Right cardiac atrium (tissue), 5 donors: ENCODE measurements around the gene STK38L. TPM values are rescaled to one million over a fixed set of nuclear protein-coding genes. Genes with fewer than 3 reads are reported as not detected.
A peak's percentile ranks its signal among the peaks of the same experiment; 100 is the strongest.

Experiments
- ATAC-seq, 2 donors: fragments of 200-7000 bp; cut with Tn5 transposase; one replicate each; pipeline versions ENCODE4 v1.8.0 to v1.9.1; 2020; ENCODE audit warnings: moderate library complexity in 2 of 2, mild to moderate bottlenecking in 1 of 2
- DNase-seq, 3 donors: peaks; one replicate each; pipeline ENCODE4 v3.0.0-alpha.2; 2020
- H3K27ac ChIP-seq: one replicate; pipeline ENCODE4 v1.5.1; 2013; ENCODE audit warnings: mild to moderate bottlenecking, low read length, control low read depth, moderate library complexity
- H3K27me3 ChIP-seq: one replicate; pipeline ENCODE4 v1.6.1; 2013; ENCODE audit not compliant: control insufficient read depth, insufficient read depth
- H3K4me1 ChIP-seq: one replicate; pipeline ENCODE4 v1.6.1; 2013; ENCODE audit warnings: low read length; ENCODE audit not compliant: control insufficient read depth, insufficient read depth
- H3K4me3 ChIP-seq: one replicate; pipeline ENCODE4 v1.5.1; 2013; ENCODE audit warnings: low read length, control low read depth
- H3K9me3 ChIP-seq: one replicate; pipeline ENCODE4 v1.6.1; 2013; ENCODE audit warnings: low read length; ENCODE audit not compliant: control insufficient read depth
- WGBS: extraction: QIAGEN DNeasy Blood & Tissue Kit; methylation state at CpG from one replicate; pipeline ENCODE4 v1.1.7; 2013; 5-methylcytosine and 5-hydroxymethylcytosine counted together
- intact Hi-C, 4 donors: fragments of 100-400 bp; cut with DNase I; formaldehyde crosslinking; loops; one replicate each; pipeline versions ENCODE4 v1.11.0 to v1.14.0; 2022 to 2023
- polyA plus RNA-seq: library from polyadenylated mRNA; stranded (reverse); fragments of 200-250 nt; gene quantifications from one replicate; pipeline ENCODE4 v1.2.3, GENCODE V29; 2013
- total RNA-seq, 4 donors: library from RNA; stranded (reverse); fragmentation: NEBNext Ultra II Directional; extraction: Animal tissue kit (Norgen Biotek cat#: 25700); gene quantifications; one replicate each; pipeline ENCODE4 v1.2.1, GENCODE V29; 2021
- donor health status: healthy with polysubstance abuse.
- donor health status: DM: no; HTN: yes; CAD: no.
- donor health status: DM: no; HTN: no; CAD: no.
- donor health status: DM: no; HTN: yes; CAD: no; lungs with severe emphysema.
- donor health status: DM: yes; HTN: yes; CAD: no.

The STK38L gene
- total and polyA plus RNA-seq, 5 donors = 19.5 to 160 (median 61.6) TPM

DNA sequence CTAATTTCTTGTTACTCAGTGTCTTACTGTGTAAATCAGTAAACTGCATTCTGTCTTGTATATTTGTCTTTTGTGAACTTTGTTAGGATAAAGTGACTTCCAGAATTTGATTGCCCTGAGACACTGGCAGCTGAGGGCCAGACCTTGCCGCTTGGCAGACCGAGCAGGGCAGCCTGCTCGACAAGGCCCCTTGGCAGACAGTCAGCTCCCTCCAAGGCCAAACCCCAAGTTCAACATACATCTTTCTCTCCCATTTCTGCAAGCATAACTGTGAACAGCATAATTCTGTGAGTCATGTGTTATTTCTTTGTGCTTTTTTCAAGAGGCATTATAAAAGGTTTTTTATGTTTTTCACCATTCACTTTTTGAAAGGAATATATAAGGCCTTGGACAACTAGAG lies 49.4 kb downstream of the STK38L start:
- H3K4me3 ChIP-seq = no peak overlapping the region
- ATAC-seq = no peak
- intact Hi-C loops = loop anchor here in 3 of 4 donors (10.0 kb wide), 2 partner anchors 49 to 149 kb away; partner anchors contain the start of gene STK38L (in 1 of the 3)
- 44% methylated on average over 3 of the region's 3 CpGs for WGBS
- peak in 1 of 3 donors; percentile 49 for DNase-seq
- no peaks in the 10 kb centered on the region for H3K9me3 ChIP-seq
- no peak overlapping the region for H3K27ac ChIP-seq
- peaks cover 10% of the 10 kb centered on the region for H3K4me1 ChIP-seq
- no peaks in the 10 kb centered on the region for H3K27me3 ChIP-seq

DNA sequence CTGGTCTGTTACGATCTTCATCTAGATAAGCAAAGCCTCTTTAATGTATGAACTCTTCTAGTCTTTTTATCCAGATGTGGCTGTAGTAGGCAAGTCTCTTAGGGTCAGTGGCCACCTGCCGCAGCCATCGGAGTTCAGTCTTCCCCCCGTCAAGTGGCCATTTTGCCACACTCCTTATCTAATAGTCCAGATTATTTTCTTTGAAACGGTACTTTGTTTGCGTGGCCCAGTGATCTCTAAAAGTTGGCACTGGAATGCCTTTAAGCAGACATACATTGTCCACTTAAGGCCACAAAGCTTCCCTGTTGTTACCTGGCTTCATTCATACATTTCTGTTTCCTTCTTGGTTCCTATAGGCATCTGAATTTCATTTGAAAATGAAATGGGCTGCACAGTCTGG lies 52.6 kb downstream of the STK38L start:
- no peak for DNase-seq
- Histone ChIP-seq H3K9me3 (no peaks in the 10 kb centered on the region), H3K27me3 (no peaks in the 10 kb centered on the region), H3K27ac (peak overlapping the region; percentile 37), H3K4me1 (peaks cover 8% of the 10 kb centered on the region), H3K4me3 (no peak overlapping the region)
- intact Hi-C loops = loop anchor here in 3 of 4 donors (5.0 to 10.0 kb wide), 3 partner anchors 49 to 152 kb away; partner anchors contain the start of gene STK38L (in 1 of the 3)
- no peak for ATAC-seq
- 72% methylated on average over 6 of the region's 6 CpGs for WGBS

DNA sequence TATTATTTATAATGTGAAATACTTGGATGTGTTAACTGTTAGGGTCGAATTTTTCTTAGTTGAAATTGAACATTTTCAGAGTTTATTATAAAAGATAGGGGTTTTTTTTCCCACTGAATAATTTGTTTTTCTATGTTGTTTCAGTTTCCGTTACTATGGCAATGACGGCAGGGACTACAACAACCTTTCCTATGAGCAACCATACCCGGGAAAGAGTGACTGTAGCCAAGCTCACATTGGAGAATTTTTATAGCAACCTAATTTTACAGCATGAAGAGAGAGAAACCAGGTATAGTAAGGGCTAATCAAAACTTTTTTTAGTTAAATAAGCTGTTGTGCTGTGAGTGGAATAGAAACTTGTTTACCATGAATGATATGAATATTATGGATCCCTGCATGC lies 53.5 kb downstream of the STK38L start:
- DNase-seq (no peak), ATAC-seq (peak in 1 of 2 donors; percentile 58)
- Histone ChIP-seq H3K4me1 (peaks cover 8% of the 10 kb centered on the region), H3K4me3 (no peak overlapping the region), H3K27me3 (no peaks in the 10 kb centered on the region), H3K9me3 (no peaks in the 10 kb centered on the region), H3K27ac (no peak overlapping the region)
- intact Hi-C loops = loop anchor here in 3 of 4 donors (5.0 to 10.0 kb wide), 3 partner anchors 50 to 153 kb away; partner anchors contain the start of gene STK38L (in 1 of the 3)
- 56% methylated on average over 4 of the region's 4 CpGs for WGBS

DNA sequence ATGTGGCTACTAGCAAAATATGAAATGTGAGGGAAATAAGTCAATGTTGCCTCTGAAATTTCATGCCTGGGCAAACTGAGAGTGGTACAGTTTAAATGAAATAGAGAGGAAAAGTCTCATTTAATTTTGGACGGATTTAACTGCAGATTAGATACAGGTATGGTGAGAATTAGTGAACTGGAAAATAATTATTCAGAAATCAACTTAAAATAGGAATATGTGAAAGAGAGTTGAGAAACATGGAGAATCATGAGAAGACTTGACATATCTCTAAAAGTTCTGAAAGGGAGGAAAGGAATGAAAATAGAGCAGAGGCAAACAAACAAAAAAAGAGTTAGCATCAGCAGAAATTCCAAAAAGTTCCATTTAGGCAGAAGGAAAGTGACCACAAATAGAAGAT lies 55.0 kb downstream of the STK38L start:
- Histone ChIP-seq H3K9me3 (no peaks in the 10 kb centered on the region), H3K4me1 (peaks cover 10% of the 10 kb centered on the region), H3K4me3 (no peak overlapping the region), H3K27ac (no peak overlapping the region), H3K27me3 (no peaks in the 10 kb centered on the region)
- intact Hi-C loops = loop anchor here in 3 of 4 donors (5.0 to 10.0 kb wide), 3 partner anchors 52 to 154 kb away; partner anchors contain the start of gene STK38L (in 1 of the 3)
- ATAC-seq (no peak), DNase-seq (no peak)
- WGBS = 97% methylated on average over 1 of the region's 1 CpG

DNA sequence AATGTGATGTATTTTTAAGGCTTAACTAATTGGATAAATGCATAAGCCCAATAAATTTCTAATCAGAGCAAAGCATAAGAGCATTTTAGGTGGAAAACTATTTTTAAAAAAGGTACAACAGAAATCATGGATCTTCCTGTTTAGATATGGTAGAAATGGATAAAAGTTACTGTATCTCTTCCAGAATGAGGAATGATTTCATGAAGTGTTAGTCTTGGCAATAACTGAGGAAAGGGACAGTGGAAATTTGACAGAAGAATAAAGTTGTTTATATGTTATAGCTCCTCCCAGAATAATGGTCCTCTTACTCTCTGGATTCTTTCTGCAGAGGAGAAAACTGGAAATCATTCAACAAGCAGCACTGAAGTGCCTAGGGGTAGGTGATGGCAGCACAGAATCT lies 56.1 kb downstream of the STK38L start:
- ATAC-seq (no peak), DNase-seq (no peak)
- Histone ChIP-seq H3K9me3 (no peaks in the 10 kb centered on the region), H3K27ac (no peak overlapping the region), H3K4me3 (no peak overlapping the region), H3K4me1 (peaks cover 10% of the 10 kb centered on the region), H3K27me3 (no peaks in the 10 kb centered on the region)
- intact Hi-C loops = loop anchor here in 2 of 4 donors (10.0 kb wide), 1 partner anchor 285 kb away; the partner anchor contains the start of gene TM7SF3 (in 2 of the 2)

DNA sequence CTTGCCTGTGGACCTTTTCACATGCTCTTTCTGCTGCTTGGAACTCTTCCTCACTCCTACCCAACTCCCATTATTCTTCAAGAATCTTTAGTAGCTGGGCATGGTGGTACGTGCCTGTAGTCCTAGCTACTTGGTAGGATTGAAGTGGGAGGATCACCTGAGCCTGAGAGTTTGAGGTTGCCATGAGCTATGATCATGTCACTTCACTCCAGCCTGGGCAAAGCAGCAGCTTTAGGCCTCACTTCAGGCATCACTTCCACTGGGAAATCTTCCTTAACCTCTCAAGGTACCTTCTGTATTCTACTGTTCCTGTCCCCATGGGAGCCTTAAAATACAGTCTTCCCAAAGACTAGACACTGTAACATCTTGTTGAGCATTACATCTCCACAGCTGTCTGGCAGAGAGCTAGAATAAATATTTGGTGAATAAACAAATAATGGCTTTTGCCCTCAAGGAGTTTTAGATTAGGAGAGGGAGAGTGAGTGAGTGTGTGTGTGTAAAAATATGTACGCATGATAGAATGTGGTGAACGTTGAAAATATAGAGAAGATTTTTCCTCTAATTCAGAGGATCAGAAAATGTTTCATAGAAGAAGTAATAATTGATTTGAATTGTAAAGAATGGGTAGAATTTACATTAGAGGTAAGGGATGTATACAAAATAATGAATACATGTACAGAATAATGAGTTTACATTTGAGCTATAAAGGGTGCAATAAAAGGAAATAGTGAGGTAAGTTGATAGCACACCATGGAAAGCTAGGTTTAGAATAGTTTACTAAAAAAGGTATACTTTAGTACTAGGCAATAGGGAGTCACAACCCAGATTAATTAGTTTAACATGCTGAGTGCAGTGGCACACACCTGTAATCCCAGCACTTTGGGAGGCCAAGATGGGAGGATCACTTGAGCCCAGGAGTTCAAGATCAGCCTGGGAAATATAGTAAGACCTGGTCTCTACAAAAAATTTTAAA lies 59.3 kb downstream of the STK38L start:
- Histone ChIP-seq H3K27ac (no peak overlapping the region), H3K4me3 (no peak overlapping the region), H3K27me3 (no peaks in the 10 kb centered on the region), H3K9me3 (no peaks in the 10 kb centered on the region), H3K4me1 (peaks cover 5% of the 10 kb centered on the region)
- intact Hi-C loops = loop anchor here in 2 of 4 donors (10.0 kb wide), 1 partner anchor 289 kb away; the partner anchor contains the start of gene TM7SF3 (in 2 of the 2)
- DNase-seq = no peak
- ATAC-seq = peak in 1 of 2 donors; percentile 41
- WGBS = 79% methylated on average over 3 of the region's 3 CpGs

DNA sequence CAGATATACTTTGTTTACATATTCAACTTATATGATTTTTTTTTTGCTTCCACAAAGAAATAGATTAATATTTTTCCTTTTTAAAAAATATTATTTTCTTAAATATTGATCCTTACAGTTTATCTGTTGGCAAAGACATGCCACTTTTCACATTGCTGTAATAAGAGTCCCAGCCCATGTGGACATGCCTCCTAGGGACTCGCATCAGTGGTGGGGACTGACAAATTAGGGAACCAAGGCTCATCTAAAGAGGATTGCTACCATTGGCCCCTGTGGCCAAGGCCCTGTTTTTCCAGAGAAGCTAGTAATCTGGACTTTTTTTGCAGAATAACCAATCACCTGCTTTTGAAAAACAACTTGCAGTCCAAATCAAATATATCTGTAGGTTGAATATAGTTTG lies 60.8 kb downstream of the STK38L start:
- peaks cover 4% of the 10 kb centered on the region for H3K4me1 ChIP-seq
- ATAC-seq = no peak
- intact Hi-C loops = loop anchor here in 3 of 4 donors (5.0 to 10.0 kb wide), 2 partner anchors 288 to 290 kb away; partner anchors contain the start of gene TM7SF3 (in 2 of the 3)
- H3K9me3 ChIP-seq = no peaks in the 10 kb centered on the region
- no peak overlapping the region for H3K4me3 ChIP-seq
- no peaks in the 10 kb centered on the region for H3K27me3 ChIP-seq
- no peak overlapping the region for H3K27ac ChIP-seq
- 59% methylated on average over 1 of the region's 1 CpG for WGBS
- DNase-seq = no peak

DNA sequence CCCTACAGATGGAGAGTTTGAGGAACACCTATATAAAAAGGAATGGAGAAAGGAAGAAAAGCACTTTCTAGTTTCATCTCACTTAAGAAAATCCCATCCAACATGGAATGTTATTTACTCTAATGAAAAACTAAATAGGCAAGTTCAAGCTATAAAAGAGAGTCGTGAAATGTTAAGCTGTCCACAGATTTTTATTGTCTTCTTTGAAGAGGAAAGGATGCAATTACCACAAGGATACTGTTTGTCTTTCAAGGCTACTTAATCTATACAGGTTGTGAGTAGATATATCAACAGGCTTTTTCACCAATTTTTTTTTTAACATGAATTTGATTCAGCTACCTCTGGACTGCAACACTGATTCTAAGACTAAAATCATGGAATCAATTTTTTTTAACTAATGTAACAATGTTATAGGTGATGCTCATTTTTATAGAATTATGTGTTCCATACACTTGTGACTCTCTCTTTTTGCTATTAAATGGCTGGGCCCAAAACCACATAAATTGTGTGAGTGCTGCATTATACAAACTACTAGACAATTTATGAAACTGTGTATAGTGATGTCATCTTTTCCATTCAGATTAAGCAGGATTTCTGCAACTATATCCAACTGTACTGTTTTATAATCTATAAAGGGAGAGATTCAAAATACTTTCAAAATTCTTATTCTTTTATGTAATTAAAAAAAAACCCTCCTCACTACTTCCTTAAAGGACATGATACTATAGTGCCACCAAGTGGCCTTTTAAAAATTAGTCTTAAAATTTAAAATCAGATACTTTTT lies 61.8 kb downstream of the STK38L start:
- Histone ChIP-seq H3K9me3 (no peaks in the 10 kb centered on the region), H3K4me3 (no peak overlapping the region), H3K27me3 (no peaks in the 10 kb centered on the region), H3K27ac (no peak overlapping the region), H3K4me1 (peaks cover 4% of the 10 kb centered on the region)
- DNase-seq = no peak
- ATAC-seq = peak in 1 of 2 donors; percentile 20
- intact Hi-C loops = loop anchor here in 3 of 4 donors (5.0 to 10.0 kb wide), 2 partner anchors 289 to 291 kb away; partner anchors contain the start of gene TM7SF3 (in 2 of the 3)
- WGBS = 75% methylated on average over 1 of the region's 1 CpG

DNA sequence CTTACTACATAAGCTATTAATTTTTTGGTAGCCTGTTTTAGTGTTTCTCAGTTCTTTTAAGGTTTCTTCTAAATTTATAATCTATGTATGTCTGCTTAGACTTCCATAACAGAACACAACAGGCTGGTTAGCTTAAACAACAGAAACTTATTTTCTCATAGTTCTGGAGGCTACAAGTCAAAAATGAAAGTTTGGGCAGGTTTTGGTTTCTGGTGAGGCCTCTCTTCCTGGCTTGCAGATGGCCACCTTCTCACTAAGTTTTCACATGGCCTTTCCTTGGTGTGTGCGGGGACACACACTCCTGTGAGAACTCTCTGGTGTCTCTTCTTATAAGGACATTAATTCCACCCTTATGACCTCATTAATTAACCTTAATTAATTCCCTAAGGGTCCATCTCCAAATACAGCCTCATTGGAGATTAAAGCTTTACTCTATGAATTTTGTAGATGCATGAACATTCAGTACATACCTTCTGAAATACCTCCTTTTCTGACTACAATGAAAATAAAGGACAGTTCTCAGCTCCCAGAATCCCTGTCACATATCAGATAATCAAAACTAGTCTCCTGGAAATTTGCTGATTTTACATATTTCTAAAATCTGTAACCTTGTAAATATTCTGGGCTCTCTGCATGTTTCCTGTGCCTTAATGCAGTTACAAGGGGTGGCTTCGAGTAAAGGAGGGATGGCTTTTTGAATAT lies 65.4 kb downstream of the STK38L start:
- no peak for ATAC-seq

DNA sequence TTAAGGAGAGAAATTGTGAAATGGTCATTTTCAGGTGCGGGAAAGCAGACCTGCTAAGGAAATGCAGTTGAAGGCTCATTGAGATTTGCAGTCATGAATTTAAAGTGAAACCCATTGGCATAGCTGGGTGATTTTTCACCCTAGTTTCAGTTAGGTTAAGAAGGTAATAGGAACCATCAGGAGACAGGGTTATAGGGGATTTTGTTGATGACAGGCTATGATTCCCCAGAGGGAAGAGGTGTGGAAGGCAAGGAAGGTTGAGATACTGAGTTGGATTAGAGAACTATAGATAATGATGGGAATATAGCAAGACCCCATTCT lies 65.9 kb downstream of the STK38L start:
- ATAC-seq = no peak
- no peak overlapping the region for H3K4me3 ChIP-seq
- WGBS = 95% methylated on average over 1 of the region's 1 CpG
- no peaks in the 10 kb centered on the region for H3K9me3 ChIP-seq
- DNase-seq = no peak
- no peak overlapping the region for H3K27ac ChIP-seq
- no peaks in the 10 kb centered on the region for H3K27me3 ChIP-seq
- H3K4me1 ChIP-seq = no peaks in the 10 kb centered on the region
- intact Hi-C loops = loop anchor here (5.0 to 10.0 kb wide), 3 partner anchors 275 to 295 kb away; partner anchors contain the start of gene TM7SF3 (in 2 of the 4)

More for the DNA sequence above, 65.4 kb downstream of the STK38L start:
- Histone ChIP-seq H3K9me3 (no peaks in the 10 kb centered on the region), H3K4me3 (no peak overlapping the region), H3K27me3 (no peaks in the 10 kb centered on the region), H3K27ac (no peak overlapping the region), H3K4me1 (no peaks in the 10 kb centered on the region)
- WGBS = 97% methylated on average over 2 of the region's 2 CpGs
- intact Hi-C loops = loop anchor here in 3 of 4 donors (5.0 to 10.0 kb wide), 2 partner anchors 292 to 295 kb away; partner anchors contain the start of gene TM7SF3 (in 2 of the 3)
- no peak for DNase-seq
